Activated T-helper 1 cell treated with anti-CD3 and anti-CD28 coated beads, Interleukin-12 subunit alpha, Interleukin-12 subunit beta, Interleukin-2, Interleukin-4 antibody, amounts not matched to agents 30 ng/mL and 10 ng/mL and 1 ng/mL, durations not matched to agents 14 hours and 24 hours and 36 hours (primary cell): ENCODE measurements around the gene SLC15A3. TPM values are rescaled to one million over a fixed set of nuclear protein-coding genes. Genes with fewer than 3 reads are reported as not detected.
"Not testable (repeated sequence)": the region's sequence is repeated elsewhere in the genome, so short reads cannot be mapped to it uniquely, and the experiment has no call there.

ENCODE experiments used
- DNase-seq: peaks from one replicate; pipeline ENCODE4 v3.0.0; 2021; ENCODE audit warnings: low spot score
- H3K27ac Mint-ChIP-seq: one replicate; pipeline ENCODE4 v1.8.0; 2021; ENCODE audit warnings: mild to moderate bottlenecking, mixed read lengths
- H3K27me3 Mint-ChIP-seq: one replicate; pipeline ENCODE4 v1.8.0; 2022; ENCODE audit warnings: mild to moderate bottlenecking, moderate library complexity, mixed read lengths; ENCODE audit not compliant: insufficient read depth
- H3K36me3 Mint-ChIP-seq: one replicate; pipeline ENCODE4 v1.8.0; 2021; ENCODE audit warnings: low read depth, mixed read lengths
- H3K4me1 Mint-ChIP-seq: one replicate; pipeline ENCODE4 v1.8.0; 2021; ENCODE audit warnings: low read depth, mixed read lengths
- H3K4me3 Mint-ChIP-seq: one replicate; pipeline ENCODE4 v1.8.0; 2021; ENCODE audit warnings: mild to moderate bottlenecking, moderate library complexity, mixed read lengths
- H3K9me3 Mint-ChIP-seq: one replicate; pipeline ENCODE4 v1.8.0; 2021; ENCODE audit warnings: mixed read lengths
- intact Hi-C: fragments of 100-400 bp; cut with micrococcal nuclease; formaldehyde crosslinking; loops from one replicate; pipeline ENCODE4 v1.15.1; 2024
- total RNA-seq: library from RNA; stranded (reverse); gene quantifications from 2 replicates; pipeline ENCODE4 v1.2.3, GENCODE V29; 2022

The SLC15A3 gene
- total RNA-seq, 1 donor from 2014 or later: 2.0 TPM

DNA sequence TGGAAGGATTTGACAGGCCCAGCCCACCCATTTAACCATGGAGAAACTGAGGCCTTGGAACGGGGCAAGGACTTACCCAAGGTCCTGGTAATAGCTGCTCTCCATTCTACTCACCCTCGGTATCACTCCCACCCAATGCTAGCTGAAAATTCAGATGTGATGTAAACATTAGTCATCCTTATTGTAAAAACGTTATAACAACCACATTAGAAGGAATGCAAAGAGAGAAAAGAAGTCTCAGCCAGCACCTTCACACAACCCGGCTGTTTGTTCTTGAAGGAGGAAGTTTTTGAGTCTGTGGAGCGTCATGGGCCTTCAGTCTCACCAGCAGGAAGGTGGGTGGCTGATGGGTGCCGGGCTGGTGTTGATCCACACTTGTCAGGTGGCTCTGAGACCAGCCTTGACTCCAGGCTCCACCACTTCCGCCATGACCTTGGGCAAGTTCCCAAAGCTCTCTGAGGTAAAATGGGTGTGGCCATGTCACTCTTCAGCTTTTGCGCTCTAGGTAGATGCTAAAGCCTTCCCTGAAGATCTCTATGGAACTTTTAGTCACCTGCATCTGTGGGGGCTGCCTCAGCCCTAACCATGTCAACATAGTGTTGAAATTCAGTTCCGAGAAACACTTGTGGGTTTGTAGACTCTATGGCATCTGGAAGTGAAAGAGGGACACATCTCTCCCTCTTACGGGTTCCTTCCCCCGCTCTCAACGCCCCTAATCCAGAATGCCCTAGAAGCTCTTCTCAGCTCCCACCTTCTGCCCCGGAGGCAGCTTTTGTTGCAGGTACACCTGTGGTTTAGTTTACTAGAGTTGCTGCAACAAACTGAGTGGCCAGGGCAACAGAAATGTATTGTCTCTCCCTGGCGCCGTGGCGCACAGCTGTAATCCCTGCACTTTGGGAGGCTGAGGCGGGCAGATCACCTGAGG is 34.3 kb upstream of the SLC15A3 start:
- Mint-ChIP-seq H3K4me1 (peaks cover 94% of the 10 kb centered on the region), H3K27ac (peak overlapping the region; percentile 92), H3K9me3 (no peaks in the 10 kb centered on the region), H3K4me3 (peak overlapping the region; percentile 80), H3K27me3 (no peaks in the 10 kb centered on the region), H3K36me3 (peaks cover 65% of the 10 kb centered on the region)
- intact Hi-C loops: loop anchor here (1.0 to 2.0 kb wide), 10 partner anchors 8 to 175 kb away; partner anchors contain the start of genes PRPF19 and VPS37C
- DNase-seq: peak; percentile 81

DNA sequence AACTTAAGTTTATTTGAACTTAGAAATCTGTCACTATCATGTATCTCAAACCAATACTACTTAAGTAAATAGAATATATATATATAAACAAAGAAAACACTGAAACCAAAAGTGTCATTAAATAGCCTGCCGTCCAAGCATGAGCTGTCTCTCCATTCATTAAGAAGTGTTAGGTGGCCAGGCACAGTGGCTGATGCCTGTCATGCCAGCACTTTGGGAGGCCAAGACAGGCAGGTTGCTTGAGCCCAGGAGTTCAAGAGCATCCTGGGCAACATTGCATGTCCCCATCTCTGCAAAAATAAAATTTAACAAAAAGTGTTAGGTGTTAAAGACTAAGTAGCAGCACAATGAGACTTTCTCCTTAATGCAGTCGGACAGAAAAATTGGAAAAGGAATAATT is 33.5 kb upstream of the SLC15A3 start:
- H3K9me3 Mint-ChIP-seq: no peaks in the 10 kb centered on the region
- peak overlapping the region; percentile 92 for H3K27ac Mint-ChIP-seq
- no peak for DNase-seq
- H3K4me3 Mint-ChIP-seq: peak overlapping the region; percentile 80
- H3K27me3 Mint-ChIP-seq: no peaks in the 10 kb centered on the region
- peaks cover 66% of the 10 kb centered on the region for H3K36me3 Mint-ChIP-seq
- intact Hi-C loops: no loop called here
- H3K4me1 Mint-ChIP-seq: peaks cover 93% of the 10 kb centered on the region

DNA sequence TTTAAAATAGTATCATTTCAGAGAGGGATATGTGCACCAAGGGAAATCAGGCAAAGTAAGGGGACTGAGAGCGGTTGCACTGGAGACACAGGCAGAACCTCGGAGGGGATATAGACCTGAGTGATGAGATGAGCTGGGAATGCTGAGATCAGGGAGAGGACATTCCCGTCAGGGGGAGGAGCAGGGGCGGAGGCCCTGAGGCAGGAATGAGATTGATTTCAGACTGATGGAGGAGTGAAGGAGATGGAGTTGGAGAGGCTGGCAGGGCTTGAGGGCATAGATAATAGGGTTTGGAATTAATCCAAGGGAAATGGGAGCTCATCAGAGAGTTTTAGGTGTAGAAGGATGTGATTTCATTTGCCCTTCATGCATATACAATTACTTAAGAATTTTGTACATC is 32.7 kb upstream of the SLC15A3 start:
- no peaks in the 10 kb centered on the region for H3K9me3 Mint-ChIP-seq
- peaks cover 69% of the 10 kb centered on the region for H3K36me3 Mint-ChIP-seq
- intact Hi-C loops: no loop called here
- peaks cover 95% of the 10 kb centered on the region for H3K4me1 Mint-ChIP-seq
- no peak for DNase-seq
- peak overlapping the region; percentile 80 for H3K4me3 Mint-ChIP-seq
- peak overlapping the region; percentile 92 for H3K27ac Mint-ChIP-seq
- H3K27me3 Mint-ChIP-seq: no peaks in the 10 kb centered on the region

DNA sequence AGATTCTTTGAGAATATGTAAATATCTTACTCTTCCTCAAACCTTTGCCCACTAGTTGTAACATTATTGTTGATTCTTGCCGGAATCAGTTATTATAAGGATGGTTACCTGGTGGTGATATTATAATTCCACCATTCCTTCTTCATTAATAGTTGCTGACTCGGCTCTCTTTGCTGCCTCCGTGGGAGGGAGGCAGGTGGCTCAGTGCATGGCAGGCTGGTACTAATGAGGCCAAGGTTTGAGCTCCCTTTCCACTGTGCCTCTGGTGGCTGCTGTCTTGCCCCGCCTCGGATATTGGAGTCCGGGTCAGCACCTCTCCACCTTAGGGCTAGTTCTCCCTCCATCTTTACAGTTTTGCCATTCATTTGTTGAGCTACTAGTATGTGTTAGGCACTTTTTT is 32.2 kb upstream of the SLC15A3 start:
- peaks cover 95% of the 10 kb centered on the region for H3K4me1 Mint-ChIP-seq
- peak overlapping the region; percentile 80 for H3K4me3 Mint-ChIP-seq
- H3K27me3 Mint-ChIP-seq: no peaks in the 10 kb centered on the region
- H3K9me3 Mint-ChIP-seq: no peaks in the 10 kb centered on the region
- no peak for DNase-seq
- H3K36me3 Mint-ChIP-seq: peaks cover 66% of the 10 kb centered on the region
- peak overlapping the region; percentile 92 for H3K27ac Mint-ChIP-seq
- intact Hi-C loops: no loop called here

DNA sequence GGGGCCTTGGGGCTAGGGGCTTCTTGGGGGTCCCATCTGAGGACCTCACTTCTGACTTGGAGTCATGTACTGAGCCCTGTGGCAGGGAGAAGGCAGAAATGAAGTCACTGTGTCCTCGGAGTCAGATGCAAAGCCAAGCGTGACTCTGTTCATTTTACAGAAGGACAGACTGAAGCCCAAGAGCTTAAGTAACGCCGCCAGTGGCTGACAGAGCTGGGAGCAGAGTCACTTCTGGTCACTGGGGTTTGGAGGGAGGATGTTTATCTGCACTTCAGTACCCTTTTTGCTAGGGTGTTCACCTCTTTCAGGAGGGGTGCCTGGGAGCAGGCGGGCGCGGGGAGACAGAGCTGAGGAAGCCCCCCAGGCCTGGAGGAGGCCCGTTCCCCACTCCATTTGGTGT is 30.2 kb upstream of the SLC15A3 start:
- H3K27ac Mint-ChIP-seq: peak overlapping the region; percentile 92
- peaks cover 95% of the 10 kb centered on the region for H3K4me1 Mint-ChIP-seq
- H3K4me3 Mint-ChIP-seq: peak overlapping the region; percentile 80
- intact Hi-C loops: no loop called here
- no peaks in the 10 kb centered on the region for H3K9me3 Mint-ChIP-seq
- no peak for DNase-seq
- no peaks in the 10 kb centered on the region for H3K27me3 Mint-ChIP-seq
- H3K36me3 Mint-ChIP-seq: peaks cover 63% of the 10 kb centered on the region

DNA sequence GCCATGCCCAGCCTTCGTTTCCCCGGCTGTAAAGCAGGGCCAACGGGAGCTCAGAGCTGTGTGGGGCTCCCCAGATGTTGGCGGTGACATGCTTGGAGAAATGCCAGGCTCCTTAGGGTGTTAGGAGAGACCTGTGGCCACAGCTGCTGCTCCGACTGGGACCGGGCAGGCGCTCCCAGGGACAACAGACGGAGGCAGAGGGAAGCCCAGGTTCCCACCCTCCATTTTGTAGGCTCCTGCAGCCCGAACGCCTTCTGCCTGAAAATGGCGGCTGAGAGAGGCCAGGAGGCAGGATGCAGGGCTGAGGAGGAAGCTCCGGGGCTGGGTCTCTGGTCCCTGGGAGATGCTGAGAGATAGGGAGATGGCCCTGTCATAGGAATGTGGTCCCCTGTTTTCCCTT is 29.5 kb upstream of the SLC15A3 start:
- no peaks in the 10 kb centered on the region for H3K9me3 Mint-ChIP-seq
- peak overlapping the region; percentile 80 for H3K4me3 Mint-ChIP-seq
- DNase-seq: no peak
- peaks cover 63% of the 10 kb centered on the region for H3K36me3 Mint-ChIP-seq
- H3K27me3 Mint-ChIP-seq: no peaks in the 10 kb centered on the region
- intact Hi-C loops: no loop called here
- H3K27ac Mint-ChIP-seq: peak overlapping the region; percentile 92
- peaks cover 95% of the 10 kb centered on the region for H3K4me1 Mint-ChIP-seq

DNA sequence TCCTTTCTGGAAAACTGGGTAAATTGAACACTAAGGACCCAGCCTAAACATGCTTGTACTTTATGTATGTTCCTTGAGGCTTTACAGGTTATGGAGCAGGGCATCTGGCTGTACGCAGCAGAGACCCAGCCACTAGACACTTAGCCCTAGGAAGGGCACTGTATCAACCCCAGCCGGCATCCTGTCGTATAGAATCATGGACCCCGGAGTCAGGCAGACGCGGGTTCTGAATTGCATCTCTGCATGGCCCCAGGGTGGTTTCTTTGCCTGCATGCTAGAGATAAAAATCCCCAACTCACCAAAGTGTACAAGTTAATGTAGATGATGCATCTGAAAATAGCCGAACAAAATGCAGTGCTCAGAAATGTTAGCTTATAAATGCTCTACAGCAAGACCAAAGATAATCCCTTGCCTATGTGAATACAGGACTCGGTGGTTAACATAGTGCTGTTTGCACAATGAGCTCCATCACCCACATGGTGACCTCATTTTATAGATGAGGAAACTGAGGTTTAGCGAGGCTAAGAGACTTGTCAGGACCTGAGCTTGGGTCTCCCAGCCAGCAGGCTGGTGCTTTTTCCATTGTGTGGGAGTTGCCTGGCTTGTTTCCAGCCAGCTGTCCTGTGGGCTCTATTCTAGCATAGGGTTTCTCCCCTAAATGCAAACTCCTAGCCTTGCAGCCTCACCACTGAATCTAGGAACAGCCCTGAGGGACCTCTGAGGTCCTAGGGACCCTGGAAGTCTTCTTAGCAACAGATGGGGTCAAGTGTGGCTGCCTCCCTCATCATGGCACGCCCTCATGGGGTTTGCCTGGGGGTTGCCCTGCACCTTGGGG is 26.8 kb upstream of the SLC15A3 start:
- no peaks in the 10 kb centered on the region for H3K27me3 Mint-ChIP-seq

DNA sequence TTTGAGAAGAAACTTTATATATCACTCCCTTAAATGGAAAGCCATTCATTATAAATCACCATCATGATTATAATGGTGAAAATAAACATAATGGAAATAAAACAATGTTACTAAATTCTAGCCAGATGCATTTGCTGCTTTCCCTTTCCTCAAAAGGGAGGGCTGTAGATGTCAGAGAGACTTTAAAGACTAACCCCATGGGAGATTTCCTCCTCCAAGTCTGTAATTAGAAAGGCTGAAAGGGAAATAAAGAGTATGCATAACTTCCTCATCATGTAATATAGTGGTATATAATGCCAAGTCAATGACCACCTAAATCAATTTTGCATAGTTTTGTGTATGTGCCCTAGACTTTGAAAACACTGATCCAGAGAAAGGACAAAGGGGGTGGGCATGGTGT is 25.9 kb upstream of the SLC15A3 start:
- Mint-ChIP-seq H3K9me3 (no peaks in the 10 kb centered on the region), H3K4me1 (peaks cover 84% of the 10 kb centered on the region), H3K36me3 (peaks cover 66% of the 10 kb centered on the region), H3K27me3 (no peaks in the 10 kb centered on the region), H3K4me3 (peak overlapping the region; percentile 86), H3K27ac (peak overlapping the region; percentile 92)
- intact Hi-C loops: loop anchor here (1.0 to 5.0 kb wide), 6 partner anchors 8 to 839 kb away; partner anchors contain the start of gene FADS1
- no peak for DNase-seq

More for the DNA sequence above, 26.8 kb upstream of the SLC15A3 start:
- Mint-ChIP-seq H3K9me3 (no peaks in the 10 kb centered on the region), H3K36me3 (peaks cover 69% of the 10 kb centered on the region), H3K27ac (peak overlapping the region; percentile 92), H3K4me3 (peak overlapping the region; percentile 86), H3K4me1 (peaks cover 87% of the 10 kb centered on the region)
- peak; percentile 54 for DNase-seq
- intact Hi-C loops: loop anchor here (1.0 to 5.0 kb wide), 6 partner anchors 8 to 839 kb away; partner anchors contain the start of gene FADS1

DNA sequence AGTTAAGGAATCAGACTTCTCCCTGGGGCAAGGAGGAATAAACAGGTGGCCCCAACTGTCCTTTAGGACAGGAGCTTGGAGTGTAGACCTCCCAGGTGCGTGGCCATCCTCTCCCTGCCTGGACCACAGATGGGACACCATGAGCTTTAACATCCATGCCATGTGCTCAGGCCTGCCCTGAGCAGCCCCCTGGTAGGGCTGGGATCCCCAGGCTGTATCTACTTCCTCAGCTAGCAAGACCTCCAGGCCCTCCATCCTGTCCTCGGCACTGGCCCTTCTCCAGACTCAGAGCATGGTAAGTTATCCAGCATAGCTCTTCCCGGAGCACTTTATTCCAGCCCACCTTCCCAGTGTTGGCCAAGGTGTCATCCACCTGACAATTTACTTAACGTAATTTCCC is 25.2 kb upstream of the SLC15A3 start:
- peaks cover 78% of the 10 kb centered on the region for H3K4me1 Mint-ChIP-seq
- no peaks in the 10 kb centered on the region for H3K27me3 Mint-ChIP-seq
- peak overlapping the region; percentile 92 for H3K27ac Mint-ChIP-seq
- H3K4me3 Mint-ChIP-seq: peak overlapping the region; percentile 86
- H3K9me3 Mint-ChIP-seq: no peaks in the 10 kb centered on the region
- no peak for DNase-seq
- intact Hi-C loops: loop anchor here (5.0 kb wide), 1 partner anchor 840 kb away; the partner anchor contains the start of gene FADS1
- peaks cover 67% of the 10 kb centered on the region for H3K36me3 Mint-ChIP-seq

DNA sequence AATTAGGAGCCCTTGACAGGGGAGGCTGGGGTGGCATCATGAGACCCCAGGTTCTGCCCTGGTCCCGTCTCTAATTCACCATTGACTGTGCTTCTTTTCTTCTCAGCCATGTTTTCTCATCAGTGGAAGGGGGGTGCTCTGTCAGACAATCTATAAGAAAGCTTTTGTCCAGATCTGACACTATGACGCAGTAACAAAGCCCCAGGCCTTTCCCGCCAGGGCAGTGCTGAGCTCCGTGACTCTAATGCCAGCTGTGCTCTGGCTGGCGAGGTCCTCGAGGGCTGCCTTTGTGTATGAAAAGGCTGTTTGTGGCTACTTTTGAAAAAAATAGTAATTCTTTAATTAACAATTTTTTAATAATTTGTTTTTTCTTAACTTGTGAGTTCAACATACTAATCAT is 22.8 kb upstream of the SLC15A3 start:
- Mint-ChIP-seq H3K27me3 (no peaks in the 10 kb centered on the region), H3K4me3 (peak overlapping the region; percentile 86), H3K27ac (peak overlapping the region; percentile 100), H3K36me3 (peaks cover 52% of the 10 kb centered on the region), H3K9me3 (no peaks in the 10 kb centered on the region), H3K4me1 (peaks cover 75% of the 10 kb centered on the region)
- intact Hi-C loops: loop anchor here (5.0 kb wide), 1 partner anchor 843 kb away; the partner anchor contains the start of gene FADS1
- DNase-seq: no peak

DNA sequence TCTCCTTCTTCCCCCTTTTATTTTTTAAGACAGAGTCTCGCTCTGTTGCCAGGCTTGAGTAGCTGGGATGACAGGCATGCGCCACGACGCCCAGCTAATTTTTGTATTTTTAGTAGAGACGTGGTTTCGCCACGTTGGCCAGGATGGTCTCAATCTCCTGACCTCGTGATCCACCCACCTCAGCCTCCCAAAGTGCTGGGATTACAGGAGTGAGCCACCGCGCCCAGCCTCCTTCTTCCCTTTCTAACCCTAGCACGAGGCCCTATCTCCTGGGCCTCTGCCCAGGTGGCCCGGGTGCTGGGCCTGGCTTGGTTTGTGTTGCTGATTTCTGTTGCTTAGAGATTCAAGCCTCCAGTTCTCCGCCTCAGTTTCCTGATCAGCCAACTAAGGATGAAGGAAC is 22.3 kb upstream of the SLC15A3 start:
- Mint-ChIP-seq H3K36me3 (peaks cover 52% of the 10 kb centered on the region), H3K4me1 (peaks cover 75% of the 10 kb centered on the region), H3K27ac (peak overlapping the region; percentile 100), H3K4me3 (peak overlapping the region; percentile 86)
- H3K9me3 Mint-ChIP-seq, intact Hi-C loops, H3K27me3 Mint-ChIP-seq, DNase-seq: not testable (repeated sequence)

DNA sequence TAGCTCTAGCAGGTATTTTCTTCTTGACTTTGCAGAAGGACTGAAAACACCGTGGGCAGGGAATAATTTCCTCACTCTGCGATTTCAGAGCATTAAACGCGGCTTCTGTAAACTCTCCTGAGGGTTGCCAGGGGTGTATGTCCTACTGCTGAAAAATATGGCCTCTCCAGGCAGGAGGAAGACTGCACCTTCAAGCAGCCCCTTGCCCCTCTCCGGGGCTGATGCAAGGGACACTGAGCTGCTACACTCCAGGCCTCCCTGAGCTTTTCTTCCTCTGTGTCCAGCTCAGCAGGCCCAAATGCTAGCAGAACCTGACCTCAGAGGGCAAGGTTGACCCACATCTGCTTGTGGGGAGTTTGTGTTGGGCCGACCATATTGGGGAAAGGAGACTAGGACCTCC is 21.7 kb upstream of the SLC15A3 start:
- Mint-ChIP-seq H3K27me3 (no peaks in the 10 kb centered on the region), H3K4me3 (peak overlapping the region; percentile 86), H3K27ac (peak overlapping the region; percentile 100), H3K36me3 (peaks cover 48% of the 10 kb centered on the region), H3K9me3 (no peaks in the 10 kb centered on the region), H3K4me1 (peaks cover 71% of the 10 kb centered on the region)
- no peak for DNase-seq
- intact Hi-C loops: no loop called here
